ENCODE measurements around the gene CRHR1.

DNA sequence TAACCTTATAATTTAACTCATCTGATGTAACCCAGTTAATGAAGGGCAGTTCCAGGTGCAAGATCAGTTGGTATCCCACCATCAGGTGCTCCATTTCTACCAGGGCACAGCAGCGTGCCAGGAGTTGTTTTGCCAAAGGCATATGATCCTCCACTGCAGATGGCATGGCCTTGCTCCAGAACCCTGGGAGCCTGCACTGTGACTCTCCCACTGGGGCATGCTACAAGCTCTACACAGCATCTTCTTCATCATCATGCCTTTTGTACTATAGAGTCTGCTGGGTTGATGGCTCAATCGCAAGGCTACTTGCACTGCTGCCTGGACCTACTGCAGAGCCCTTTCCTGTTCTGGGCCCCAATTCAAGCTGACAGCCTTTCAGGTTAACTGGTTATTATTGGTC lies 98.9 kb downstream of the CRHR1 start:
- no peak for TF ChIP-seq EZH2 (IDR thresholded peaks at IDR 0.05)
- TF ChIP-seq POLR2AphosphoS5 (IDR thresholded peaks at IDR 0.05; ENCODE audit: borderline replicate concordance, low read depth, low read length), result no peak
- TF ChIP-seq FOXP2 (optimal IDR thresholded peaks at IDR 0.05; ENCODE audit: control extremely low read depth, extremely low read length, insufficient read depth), result no peak
